ENCODE measurements around the gene PPP1R36.
"Not testable (repeated sequence)": the region's sequence is repeated elsewhere in the genome, so short reads cannot be mapped to it uniquely, and the experiment has no call there.

The PPP1R36 gene

GRCh38 chr14:64566651-64567122 is 16.9 kb downstream of the PPP1R36 start:
- FAIRE-seq (no peak), DNase-seq (ENCODE audit: low spot score) (no peak)

GRCh38 chr14:64569138-64569631 is 19.4 kb downstream of the PPP1R36 start:
- no peak for FAIRE-seq
- no peak for DNase-seq (ENCODE audit: low spot score)

DNA sequence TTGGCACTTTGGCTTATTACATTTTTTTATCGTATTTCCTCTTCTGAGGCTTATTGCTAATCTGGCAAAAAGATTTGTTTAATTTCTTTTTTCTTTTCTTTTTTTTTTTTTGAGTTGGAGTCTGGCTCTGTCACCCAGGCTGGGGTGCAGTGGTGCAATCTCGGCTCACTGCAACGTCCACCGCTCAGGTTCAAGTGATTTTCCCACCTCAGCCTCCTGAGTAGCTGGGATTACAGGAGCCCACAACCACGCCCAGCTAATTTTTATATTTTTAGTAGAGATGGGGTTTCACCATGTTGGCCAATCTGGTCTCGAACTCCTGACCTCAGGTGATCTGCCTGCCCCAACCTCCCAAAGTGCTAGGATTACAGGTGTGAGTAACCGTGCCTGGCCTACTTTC is 19.9 kb downstream of the PPP1R36 start:
- DNase-seq (ENCODE audit: low spot score); FAIRE-seq: not testable (repeated sequence)

DNA sequence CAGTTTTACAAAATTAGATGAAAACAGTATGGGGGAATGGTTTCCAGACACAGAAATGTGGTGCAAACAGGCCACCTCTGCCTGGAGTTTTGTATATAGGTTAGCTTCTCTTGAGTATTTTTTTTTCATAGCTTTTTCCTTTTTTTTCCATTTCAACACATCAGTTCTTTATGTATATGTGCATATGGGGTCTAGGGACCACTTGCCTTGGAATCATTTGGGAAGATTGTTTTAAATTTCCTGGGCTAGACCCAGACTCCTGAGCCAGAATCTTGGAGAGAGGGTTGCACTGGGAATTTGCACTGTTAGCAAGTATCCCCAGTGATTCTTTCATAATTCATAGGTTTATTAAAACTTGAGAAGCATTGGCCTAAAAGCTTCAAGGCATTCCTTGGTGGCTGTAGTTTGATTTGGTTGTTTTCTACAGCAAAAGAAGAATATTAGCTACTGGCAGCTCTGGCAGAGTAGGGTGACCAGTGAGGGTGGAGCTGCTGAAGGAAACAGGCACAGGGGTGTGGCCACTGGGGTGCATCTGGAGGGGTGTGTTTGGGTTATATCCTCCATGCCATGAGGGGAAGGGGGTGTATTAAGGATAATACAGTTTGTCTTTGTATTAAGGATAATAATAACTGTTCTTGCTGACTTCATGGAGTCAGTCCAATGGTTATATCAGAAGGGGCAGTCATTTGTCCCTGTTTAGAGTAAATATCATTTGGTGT is 22.8 kb downstream of the PPP1R36 start:
- no peak for DNase-seq (ENCODE audit: low spot score)
- FAIRE-seq, result no peak

DNA sequence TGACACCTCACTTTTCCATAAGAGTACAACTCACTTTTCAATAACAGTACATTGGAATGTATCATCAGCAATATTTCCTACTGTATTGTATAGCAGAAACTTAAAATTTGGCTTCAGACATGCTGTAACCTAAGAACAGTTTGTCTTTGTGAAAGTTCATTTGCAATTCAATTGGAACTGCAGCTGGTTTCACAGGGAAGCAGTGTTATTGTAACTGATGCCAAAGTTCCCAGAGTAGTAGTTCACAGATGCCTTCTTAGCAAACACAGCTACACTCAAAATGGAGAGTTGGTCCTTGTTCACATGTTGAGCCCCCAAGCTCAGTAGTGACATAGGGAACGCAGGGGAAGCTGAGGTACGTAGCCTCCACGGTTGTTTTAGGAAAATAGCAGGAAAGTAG is 23.3 kb downstream of the PPP1R36 start:
- DNase-seq (ENCODE audit: low spot score) (no peak), FAIRE-seq (no peak)

- DNase-seq (ENCODE audit: low spot score) (no peak), FAIRE-seq (no peak)
Observed at GRCh38 chr14:64574371-64575107, 24.8 kb downstream of the PPP1R36 start.

DNA sequence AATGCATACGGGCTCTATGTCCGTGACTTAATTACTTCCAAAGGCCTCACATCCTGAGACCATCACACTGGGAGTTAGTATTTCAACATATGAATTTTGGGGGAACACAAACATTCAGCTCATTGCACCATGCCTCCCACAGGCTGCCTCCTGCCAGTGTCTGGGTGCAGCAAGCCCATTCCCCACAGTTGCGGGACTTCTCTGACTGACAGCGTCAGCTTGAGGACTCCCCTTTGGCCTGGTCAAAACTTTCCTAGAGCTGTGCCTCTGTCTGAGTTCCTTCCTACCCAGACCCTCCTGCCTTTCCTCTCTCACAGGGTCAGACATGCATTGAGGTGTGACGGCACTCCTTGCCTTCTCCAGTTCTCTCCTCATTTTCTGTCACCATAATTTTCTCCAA is 27.4 kb downstream of the PPP1R36 start:
- DNase-seq (ENCODE audit: low spot score) (no peak), FAIRE-seq (no peak)

DNA sequence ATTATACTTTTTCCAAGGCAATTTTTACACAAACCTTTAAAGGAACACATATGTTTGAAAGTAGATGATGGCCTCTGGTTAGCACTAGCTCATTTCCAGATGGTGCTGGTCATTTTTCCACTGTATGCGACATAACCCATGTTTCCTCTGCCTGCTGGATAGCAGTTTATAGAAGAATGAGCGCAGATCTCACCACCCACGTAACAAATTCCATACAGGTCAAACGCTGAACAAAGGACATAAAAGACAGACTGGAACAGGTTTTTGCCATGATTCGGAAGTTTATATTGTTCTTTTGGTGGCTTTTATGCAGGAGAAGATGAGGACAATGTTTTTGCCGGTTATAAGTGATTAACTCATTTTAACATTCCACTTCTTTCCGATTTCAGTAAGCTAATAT is 30.7 kb downstream of the PPP1R36 start:
- FAIRE-seq (no peak), DNase-seq (ENCODE audit: low spot score) (no peak)

- no peak for FAIRE-seq
- DNase-seq (ENCODE audit: low spot score), result no peak
Observed at GRCh38 chr14:64581363-64581762, 31.6 kb downstream of the PPP1R36 start.

DNA sequence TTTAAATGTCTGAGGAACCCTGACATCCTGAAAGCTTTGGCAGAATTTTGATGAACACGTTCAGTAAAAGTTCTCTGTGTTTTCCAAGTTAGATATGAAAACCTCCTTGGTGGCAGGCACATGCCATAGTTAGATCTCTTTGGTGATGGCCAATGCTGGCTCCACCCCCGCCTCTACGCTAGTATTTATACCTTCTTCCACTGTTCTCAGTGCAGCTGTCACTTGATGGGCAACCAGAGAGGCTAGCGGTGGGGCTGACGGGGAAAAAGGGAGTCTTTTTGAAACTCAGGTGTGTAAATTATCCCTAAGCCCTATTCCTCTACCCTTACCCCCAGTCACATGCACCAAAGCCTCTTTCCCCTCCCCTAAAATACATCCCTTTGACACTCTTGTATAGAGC is 32.1 kb downstream of the PPP1R36 start:
- FAIRE-seq, result no peak
- no peak for DNase-seq (ENCODE audit: low spot score)

GRCh38 chr14:64584190-64584589 is 34.4 kb downstream of the PPP1R36 start:
- FAIRE-seq, result no peak
- DNase-seq (ENCODE audit: low spot score), result no peak

GRCh38 chr14:64591809-64592208 is 42.0 kb downstream of the PPP1R36 start:
- FAIRE-seq (no peak), DNase-seq (ENCODE audit: low spot score) (no peak)

GRCh38 chr14:64594438-64594837 is 44.7 kb downstream of the PPP1R36 start:
- no peak for DNase-seq (ENCODE audit: low spot score)
- FAIRE-seq, result no peak

DNA sequence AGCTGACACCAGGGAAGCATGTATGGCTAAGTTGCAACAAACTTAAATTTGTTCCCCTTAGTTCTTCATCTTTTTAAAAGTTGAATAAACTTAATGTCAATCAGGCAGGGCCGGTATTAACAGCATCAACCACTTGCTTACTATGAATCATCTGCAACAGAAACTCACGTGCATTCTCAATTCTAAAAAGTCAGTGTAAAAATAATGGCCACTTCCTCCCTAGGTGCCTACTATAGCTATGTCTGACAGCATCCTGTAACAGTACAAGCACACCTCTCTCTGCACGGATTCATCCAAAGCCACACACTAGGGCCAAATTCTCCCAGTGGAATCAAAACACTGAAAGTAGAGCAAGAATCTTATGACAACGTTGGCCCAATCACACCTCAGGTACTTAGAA is 48.6 kb downstream of the PPP1R36 start:
- DNase-seq (ENCODE audit: low spot score) (no peak), FAIRE-seq (no peak)

DNA sequence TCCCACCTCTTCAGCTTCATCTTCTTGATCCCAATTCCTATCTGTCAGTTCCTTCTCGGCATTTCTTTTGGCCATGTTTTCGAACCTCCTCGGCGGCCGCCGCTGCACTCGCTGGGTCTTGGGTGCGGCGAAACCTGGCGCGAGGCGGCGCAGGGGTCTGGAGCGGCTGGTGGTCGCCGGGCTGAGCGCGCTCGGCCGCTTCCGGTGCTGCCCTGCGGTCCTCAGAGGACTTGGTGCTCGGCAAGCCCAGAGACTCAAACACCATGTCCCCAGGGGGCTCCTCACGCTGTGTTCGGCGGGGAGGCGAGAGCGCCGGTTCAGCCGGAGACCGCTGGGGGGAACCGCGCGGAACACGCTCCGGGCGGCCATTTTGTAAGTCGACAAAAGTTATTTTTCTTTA is 51.8 kb downstream of the PPP1R36 start:
- no peak for DNase-seq (ENCODE audit: low spot score)
- no peak for FAIRE-seq

GRCh38 chr14:64602826-64603225 is 53.1 kb downstream of the PPP1R36 start:
- FAIRE-seq, result no peak
- no peak for DNase-seq (ENCODE audit: low spot score)

DNA sequence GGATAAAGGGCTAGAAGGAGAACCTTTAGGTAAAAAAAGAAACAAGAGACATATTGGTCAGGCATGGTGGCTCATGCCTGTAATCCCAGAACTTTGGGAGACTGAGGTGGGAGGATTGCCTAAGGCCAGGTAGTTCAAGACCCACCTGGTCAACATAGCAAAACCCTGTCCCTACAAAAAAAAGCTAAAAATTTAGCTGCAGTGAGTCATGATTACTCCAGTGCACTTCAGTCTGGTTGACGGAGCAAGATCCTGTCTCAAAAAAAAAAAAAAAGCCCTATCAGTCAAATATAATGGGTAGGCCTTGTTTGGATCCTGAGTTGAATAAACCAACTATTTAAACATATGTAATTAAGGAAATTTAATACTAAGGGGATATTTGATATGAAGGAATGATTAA is 54.2 kb downstream of the PPP1R36 start:
- FAIRE-seq (no peak), DNase-seq (ENCODE audit: low spot score) (no peak)

GRCh38 chr14:64604881-64605280 is 55.1 kb downstream of the PPP1R36 start:
- FAIRE-seq, result no peak
- no peak for DNase-seq (ENCODE audit: low spot score)

- FAIRE-seq (no peak), DNase-seq (ENCODE audit: low spot score) (no peak)
Observed at GRCh38 chr14:64605926-64606685, 56.3 kb downstream of the PPP1R36 start.

- DNase-seq (ENCODE audit: low spot score) (no peak), FAIRE-seq (no peak)
Observed at GRCh38 chr14:64610049-64610746, 60.4 kb downstream of the PPP1R36 start.

DNA sequence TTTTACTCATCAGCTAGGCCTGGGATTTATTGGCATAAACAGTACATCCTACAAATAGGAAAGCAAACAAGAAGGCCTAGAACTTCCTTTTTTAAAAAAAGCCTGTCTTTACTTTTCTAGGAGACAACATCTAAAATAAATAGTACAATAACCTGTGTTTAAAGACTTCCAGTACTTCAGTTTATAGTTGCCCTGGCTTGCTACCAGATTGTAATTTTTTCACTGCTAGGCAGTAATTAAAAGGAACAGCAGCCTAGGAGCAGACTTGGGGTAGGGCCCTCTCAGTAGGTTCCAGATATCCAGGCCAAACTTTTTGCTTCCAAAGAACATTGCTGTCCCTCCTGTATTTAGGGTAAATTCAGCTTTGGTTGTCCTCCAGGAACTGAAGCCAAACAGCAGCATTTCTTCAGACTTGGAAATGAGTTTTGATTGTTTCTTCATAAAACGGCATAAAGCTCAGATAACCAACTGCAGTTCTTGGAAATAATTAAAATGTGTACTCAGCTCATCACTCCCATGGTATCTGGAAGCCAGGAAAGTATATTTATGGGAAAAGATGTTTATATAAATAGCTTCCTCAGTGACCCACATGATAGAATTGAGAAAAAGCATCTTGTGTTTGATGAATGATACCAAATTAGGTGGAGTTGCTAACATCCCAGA is 61.7 kb downstream of the PPP1R36 start:
- DNase-seq (ENCODE audit: low spot score) (no peak), FAIRE-seq (no peak)

Measured in RCC 7860 (cell line).